NCI-H1048 (cell line): ENCODE measurements around the gene ANKRD30BL.
"Not testable (repeated sequence)": the region's sequence is repeated elsewhere in the genome, so short reads cannot be mapped to it uniquely, and the experiment has no call there.

Source experiments
- DNase-seq: peaks from one replicate; lab custom pipeline; 2025; lab: John Stamatoyannopoulos, UW

The ANKRD30BL gene, protein sequence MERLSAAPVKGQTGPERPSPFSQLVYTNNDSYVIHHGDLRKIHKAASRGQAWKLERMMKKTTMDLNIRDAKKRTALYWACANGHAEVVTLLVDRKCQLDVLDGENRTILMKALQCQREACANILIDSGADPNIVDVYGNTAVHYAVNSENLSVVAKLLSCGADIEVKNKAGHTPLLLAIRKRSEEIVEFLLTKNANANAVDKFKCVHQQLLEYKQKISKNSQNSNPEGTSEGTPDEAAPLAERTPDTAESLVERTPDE

DNA sequence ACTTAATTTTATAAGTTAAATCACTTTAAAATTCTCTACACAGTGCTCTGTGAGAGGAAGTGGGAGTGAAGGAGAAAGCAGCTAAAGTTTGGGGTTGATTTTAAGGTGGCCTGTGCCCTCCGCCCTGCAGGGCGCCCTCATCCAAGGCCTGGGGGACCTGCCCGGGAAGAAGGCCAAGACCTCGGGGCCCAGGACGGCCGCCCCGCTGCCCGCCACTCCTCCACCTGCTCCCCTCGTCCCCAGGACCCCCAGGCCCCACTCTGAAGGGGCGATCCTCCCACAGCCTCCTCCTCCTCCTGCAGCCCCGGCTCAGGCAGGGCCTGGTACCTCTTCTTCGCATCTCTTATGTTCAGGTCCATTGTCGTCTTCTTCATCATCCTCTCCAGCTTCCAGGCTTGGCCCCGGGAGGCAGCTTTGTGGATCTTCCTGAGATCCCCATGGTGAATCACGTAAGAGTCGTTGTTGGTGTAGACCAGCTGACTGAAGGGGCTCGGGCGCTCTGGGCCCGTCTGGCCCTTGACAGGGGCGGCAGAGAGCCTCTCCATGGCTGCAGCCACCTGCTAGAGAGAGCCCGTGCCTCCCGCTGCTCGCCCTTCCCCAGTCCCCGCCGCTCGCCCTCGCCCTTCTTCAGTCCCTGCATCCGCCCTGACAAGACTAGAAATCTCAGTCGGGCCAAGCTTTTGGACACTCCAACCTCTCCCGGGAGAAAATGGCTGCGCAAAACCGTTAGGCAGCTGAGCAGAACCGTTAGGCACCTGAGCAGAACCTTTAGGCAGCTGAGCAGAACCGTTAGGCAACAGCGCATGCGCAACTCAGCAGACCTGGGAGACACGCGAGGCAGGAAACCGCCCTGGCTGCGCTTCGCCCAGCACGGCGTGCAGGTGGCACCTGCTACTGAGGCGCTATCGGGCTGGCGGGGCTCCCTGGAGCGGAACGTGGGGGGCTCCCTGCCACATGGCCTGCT, at the start of gene ANKRD30BL:
TSS of gene ANKRD30BL (minus strand) at position 792 of the 964 bp plus-strand sequence. CDS start at position 545, 247 bp downstream.
- not testable (repeated sequence) for DNase-seq

DNA sequence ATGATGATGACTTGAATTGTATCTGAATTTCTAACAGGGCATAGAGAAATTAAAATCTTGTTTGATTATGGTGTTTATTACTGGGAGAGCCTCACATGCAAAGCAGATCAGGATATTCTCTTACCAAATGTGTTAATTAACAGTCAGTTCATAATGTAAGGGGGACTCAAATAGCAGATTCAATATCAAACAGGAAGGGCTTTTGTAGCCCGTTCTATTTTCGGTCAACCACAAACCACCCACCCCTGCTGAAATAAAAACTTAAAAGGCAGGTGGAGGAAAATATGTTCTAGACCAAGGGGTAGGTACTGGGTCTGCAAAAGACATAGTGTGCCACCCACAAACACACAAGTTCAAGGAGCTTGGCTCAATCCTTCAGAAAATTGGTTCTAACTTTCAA, 41.1 kb upstream of the ANKRD30BL start:
- not testable (repeated sequence) for DNase-seq

DNA sequence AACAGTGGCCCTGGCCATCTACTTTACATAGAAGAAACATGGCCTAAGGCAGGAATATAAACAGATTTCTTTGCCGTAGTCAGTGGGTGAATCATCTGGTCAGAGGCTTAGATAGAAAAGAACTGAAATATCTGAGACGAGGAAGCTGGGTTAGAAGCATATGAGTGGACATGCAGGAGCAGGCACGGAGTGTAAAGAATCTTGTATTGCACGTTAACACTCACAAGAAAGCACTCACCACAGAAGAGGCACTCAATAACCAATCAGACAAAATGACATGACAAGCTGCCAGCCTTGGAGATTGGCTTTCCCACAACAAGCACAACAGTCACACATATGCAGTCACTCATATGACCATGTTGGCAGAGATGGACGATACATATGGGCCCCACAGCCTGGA, 31.1 kb upstream of the ANKRD30BL start:
- DNase-seq = not testable (repeated sequence)

DNA sequence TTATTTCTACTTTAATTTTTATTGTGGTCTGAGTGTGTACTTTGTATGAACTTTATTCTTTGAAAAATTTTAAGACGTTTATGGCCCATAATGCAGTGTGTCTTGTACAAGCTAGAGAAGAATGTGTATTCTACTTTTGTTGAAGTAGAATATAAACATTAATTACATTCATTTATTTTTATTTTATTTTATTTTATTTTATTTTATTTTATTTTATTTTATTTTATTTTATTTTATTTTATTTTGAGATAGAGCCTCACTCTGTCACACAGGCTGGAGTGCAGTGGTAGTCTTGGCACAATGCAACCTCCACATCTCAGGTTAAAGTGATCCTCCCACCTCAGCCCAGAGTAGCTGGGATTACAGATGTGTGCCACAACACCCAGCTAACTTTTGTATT, 5.3 kb upstream of the ANKRD30BL start:
- DNase-seq = not testable (repeated sequence)

DNA sequence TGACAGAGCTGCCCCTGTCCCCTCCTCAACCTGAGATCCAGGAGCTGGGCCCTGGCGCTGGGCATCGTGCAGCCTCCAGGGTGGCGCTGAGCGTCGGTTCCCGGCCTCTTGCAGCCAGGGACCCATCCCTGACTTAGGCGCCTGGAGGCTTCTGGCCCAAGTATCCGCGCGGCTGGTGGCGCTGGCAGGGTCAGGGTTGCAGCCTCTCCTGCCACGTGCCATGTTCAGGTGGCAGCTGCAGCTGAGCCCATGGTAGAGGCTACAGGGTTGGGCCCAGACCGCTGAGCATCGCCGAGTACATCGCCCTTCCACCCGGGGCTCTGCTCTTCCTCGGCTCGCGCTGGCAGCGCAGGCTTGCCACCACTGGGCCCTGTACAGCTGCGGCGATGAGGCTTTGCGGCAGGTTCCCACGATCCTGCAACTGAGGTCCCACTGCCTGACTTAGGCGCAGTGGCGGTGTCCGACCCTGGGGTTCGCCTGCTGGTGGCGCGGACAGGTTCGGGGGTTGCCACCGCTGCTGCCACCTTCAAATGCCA, 441 bp upstream of the ANKRD30BL start:
- not testable (repeated sequence) for DNase-seq

DNA sequence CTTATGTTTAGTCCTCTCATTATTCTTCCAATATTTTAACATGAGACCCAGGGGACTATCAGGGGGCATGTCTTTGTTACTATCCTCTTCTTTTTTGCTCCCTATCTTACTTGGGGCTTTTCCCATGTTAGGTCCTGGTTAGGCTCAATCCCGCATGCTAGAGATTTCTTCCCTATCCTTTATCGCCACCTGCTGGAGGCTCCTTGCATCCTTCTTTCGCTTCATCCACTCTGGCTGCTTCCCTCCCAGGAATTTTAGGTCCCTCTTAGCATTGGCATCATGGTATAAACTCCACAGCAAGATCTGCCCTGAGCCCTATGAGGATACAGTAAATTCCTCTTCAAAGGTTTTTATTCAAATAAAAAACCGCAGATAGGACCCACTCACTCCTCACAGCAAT, 15.0 kb downstream of the ANKRD30BL start:
- DNase-seq = peak; percentile 34
